GM04504 (cell line): ENCODE results near the gene CXCL13.
A peak's percentile ranks its signal among the peaks of the same experiment; 100 is the strongest.
"Not testable (repeated sequence)": the region's sequence is repeated elsewhere in the genome, so short reads cannot be mapped to it uniquely, and the experiment has no call there.

Experiments used
- DNase-seq: peaks from one replicate; pipeline ENCODE4 v3.0.0-alpha.2; 2012; ENCODE audit warnings: low read depth

CXCL13 gene, protein sequence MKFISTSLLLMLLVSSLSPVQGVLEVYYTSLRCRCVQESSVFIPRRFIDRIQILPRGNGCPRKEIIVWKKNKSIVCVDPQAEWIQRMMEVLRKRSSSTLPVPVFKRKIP

DNA sequence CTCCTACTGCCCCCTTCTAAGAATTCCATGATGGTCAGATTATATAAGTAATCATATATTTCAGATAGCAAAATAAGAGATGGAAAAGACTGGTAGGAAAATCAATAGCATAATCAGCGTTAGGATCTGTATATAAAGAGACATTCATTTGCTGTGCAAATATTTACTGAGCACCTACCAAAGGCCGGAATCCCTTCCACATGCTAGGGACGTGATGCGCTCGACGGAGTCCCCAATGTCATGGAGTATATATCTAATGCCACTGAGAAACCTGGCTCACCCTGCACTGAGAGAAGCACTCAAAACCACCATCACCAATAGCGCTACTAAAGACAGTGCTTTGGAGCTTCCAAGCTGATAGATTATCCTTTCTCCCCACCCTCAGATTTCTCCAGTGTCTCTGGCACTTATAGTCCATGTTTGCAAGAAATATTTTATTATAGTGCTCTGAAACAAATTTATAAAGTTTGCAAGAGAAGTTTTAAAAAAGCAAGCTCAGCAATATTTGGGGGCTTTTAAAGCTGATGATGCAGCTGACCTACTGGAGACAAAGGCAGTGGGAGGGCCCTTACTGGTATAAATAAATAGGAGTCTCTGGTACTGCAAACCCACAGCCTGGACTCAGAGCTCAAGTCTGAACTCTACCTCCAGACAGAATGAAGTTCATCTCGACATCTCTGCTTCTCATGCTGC is at the start of gene CXCL13:
Gene CXCL13, plus strand, starts transcription at position 611 of the 693 bp plus-strand sequence. Its CDS starts 46 bp downstream, at position 657.
- DNase-seq = no peak

DNA sequence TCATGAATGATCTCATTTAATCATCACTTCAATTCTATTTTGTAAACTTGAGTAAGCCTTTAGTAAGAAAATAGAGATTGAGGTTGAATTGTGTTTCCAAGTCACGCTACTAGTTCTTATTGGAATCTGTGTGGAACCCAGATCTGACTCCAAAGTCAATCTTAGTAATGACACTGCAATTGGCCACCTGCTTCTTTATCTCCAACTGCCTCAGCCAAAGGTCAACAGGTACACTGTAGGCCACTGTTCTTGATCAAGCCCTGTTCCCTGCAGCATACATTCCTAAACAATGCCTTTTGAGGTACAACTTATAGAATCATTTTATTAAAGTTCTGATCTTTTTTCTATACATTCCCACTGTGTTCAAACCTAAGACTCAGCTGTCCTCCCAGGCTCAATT is 45.5 kb upstream of the CXCL13 start:
- DNase-seq = no peak

DNA sequence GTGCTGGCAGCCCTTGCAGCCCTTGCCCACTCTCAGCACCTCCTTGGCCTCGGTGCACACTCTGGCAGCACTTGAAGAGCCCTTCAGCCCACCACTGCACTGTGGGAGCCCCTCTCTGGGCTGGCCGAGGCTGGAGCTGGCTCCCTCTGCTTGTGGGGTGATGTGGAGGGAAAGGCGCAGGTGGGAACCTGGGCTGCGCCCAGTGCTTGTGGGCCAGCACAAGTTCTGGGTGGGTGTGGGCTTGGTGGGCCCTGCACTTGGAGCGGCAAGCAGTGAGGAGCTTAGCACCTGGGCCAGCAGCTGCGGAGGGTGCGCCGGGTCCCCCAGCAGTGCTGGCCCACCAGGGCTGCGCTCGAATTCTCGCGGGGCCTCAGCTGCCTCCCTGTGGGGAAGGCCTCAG is 43.9 kb upstream of the CXCL13 start:
- not testable (repeated sequence) for DNase-seq

DNA sequence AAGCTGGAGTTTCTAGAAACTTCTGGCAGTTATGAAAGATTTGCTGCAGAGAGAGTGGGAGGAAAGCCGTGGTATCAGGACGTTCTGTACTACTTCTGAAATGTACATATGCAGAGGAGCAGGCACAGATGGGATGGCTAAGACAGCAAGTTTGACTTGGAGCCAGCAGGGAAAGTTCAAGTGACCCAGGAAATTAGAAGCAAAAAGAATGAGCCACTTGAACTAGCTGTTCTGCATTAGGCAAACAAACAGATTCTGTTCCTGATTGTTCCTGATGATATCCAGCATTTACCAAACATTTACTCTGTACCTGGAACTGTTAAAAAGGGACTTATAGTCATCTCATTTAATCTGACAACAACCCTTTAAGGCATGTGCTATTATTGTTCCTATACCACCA is 41.4 kb upstream of the CXCL13 start:
- no peak for DNase-seq

DNA sequence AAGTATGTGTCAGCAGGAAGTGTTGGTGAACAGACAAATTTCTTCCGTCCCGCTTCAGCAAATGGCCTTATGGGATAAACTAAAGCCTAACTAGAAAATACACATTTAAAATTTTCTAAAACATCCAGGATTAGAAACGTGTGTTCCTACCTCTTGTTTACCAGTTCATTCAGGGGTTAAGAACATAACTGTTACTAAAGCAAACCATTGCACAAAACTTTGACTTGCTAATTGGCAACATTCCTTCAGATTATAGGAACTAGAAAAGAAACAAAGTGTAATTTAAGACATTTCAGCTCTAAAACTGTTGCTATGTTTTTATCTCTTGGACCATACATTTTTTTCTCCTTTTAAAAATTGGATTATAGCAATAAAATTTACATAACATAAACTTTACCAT is 39.5 kb upstream of the CXCL13 start:
- DNase-seq = no peak

DNA sequence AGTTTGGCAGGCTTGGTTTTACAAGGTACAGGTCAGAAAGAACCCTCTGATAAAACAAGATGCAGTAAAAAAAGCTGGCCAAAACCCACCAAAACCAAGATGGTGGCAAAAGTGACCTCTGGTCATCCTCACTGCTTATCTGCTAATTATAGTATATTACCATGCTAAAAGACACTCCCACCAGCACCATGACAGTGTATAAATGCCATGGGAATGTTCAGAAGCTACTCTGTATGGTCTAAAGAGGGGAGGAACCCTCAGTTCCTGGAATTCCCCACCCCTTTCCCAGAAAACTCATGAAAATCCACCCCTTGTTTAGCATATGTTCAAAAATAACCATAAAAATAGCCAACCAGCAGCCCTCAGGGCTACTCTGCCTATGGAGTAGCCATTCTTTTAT is 38.1 kb upstream of the CXCL13 start:
- no peak for DNase-seq

DNA sequence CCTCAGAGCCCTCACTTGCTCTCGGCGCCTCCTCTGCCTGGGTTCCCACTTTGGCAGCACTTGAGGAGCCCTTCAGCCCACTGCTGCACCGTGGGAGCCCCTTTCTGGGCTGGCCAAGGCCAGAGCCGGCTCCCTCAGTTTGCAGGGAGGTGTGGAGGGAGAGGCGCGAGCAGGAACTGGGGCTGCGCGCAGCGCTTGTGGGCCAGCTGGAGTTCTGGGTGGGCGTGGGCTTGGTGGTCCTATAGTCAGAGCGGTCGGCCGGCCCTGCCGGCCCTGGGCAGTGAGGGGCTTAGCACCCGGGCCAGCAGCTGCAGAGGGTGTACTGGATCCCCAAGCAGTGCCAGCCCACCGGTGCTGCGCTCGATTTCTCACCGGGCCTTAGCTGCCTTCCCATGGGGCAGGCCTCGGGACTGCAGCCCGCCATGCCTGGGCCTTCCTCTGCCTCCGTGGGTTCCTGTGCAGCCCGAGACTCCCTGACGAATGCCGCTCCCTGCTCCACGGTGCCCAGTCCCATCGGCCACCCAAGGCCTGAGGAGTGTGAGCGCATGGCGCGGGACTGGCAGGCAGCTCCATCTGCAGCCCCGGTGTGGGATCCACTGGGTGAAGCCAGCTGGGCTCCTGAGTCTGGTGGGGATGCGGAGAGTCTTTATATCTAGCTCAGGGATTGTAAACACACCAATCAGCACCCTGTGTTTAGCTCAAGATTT is 35.0 kb upstream of the CXCL13 start:
- DNase-seq = not testable (repeated sequence)

DNA sequence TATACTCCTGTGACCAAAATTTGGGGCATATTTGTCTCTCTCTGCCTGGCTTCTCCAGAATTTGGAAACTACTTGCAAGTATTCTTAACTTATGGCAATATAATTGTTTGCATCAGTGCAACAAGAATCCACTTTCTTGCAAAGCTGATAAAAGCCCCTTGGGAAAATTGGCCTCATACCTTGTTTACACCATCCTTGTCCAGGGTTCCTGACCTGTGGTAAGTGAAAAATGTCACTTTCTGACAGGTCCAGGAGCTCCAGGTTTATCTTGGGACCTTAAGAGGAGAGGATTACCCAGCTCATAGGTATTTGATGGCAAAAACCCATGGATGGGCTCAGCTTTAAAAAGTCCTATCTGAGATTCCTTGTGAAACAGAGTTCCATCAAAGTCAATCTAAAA is 29.3 kb upstream of the CXCL13 start:
- no peak for DNase-seq

DNA sequence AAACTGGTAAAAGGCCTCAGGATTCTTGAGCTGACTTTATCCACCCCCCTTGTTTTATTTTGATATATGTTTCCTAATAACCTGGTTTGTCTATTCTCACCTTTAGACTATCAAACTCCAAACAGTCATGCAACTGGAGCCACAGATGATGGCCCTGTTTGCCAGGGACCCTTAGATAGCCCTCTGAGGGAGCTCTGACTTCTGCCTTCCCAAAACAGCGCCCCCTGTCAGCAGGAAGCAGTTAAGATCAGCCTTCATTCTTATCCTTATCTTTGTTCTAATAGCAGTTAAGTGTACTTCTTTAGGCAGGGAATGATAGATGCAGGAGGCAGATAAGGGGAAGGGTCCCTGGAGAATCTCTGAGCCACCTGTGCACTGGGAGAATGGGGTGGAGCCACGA is 27.5 kb upstream of the CXCL13 start:
- no peak for DNase-seq

DNA sequence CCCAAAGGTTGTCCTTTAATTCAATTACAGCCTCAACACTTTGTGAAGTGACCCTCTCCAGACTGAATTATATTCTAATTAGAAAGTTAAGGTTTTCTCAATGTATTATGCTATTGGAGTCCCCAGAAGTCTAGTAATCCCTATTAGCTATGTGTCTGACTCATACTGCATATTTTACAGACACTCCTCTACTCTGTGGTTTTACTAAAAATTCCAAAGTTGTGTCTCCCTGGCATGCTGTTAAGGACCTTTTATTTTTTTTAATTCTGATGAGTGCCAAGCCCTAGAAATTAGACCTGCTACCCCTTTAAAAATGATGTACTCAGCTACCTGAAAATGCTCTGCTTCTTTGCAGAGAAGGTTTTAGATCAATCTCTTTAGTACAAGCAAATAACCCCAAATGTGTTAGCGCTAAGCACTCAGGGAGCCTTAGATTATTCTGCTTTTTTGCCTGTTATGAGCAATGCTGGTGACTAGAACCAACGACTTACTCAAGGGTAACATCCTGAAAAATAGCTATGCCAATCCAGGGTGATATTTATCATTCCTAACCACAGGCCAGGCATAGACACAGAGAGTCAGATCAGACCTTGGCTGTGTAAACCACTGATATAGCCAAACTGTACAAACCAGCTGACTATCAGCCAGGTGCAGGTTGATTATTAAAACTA is 26.1 kb upstream of the CXCL13 start:
- DNase-seq = peak; percentile 54

DNA sequence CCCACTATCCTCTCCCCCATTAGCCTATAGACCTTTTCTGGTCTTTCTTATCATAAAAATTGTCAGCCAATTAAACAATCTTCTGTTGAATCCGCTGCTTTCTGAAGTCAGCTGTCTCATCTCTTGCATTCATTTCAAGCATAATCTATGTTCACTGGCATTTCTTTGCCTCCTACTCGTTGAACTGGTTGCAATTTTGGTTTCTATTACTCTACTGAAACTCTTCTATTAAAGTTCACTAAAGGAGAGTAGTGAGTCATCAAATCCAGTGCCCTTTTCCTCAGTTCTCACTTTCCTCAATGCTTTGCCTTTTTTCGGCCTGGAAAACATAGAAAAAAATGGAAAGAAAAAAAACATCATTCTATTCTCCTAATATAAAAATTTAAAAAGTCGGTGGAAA is 23.9 kb upstream of the CXCL13 start:
- DNase-seq = no peak

DNA sequence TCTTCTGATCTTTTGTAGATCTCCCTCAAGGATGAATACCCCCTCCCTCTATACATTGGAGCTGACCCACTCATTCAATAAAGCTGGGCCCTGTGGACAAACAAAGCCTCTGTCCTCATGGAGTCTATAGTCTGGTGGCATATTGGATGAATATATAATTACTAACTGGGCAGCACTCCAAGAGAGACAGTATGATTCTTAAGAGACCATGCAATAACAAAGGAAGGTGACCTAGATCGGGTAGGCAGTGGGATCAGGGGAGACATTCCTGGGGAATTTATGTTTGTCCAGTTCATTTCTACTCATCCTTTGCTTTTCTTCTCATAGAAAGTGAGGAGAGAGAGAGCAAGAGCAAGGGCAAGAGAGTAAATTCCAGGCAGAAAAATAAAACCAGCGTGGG is 23.5 kb upstream of the CXCL13 start:
- no peak for DNase-seq

DNA sequence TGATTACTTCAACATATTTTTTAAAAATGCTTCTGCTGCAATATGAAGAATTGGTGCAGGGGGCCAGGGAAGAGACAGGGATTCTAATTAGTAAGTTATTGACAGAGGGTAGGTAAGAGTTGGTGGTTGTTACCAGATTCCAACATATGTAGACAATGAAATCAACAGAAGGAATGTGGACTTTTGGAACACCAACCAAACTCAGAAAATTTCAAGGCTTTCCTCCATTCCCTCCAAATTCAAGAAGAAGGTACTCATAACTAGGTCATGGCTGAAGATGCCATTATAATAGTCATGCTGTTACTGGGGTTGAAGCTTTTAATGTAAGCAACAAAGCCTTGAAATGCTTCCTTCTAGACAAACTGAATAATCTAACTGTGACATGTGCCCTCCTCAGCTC is 22.9 kb upstream of the CXCL13 start:
- no peak for DNase-seq

DNA sequence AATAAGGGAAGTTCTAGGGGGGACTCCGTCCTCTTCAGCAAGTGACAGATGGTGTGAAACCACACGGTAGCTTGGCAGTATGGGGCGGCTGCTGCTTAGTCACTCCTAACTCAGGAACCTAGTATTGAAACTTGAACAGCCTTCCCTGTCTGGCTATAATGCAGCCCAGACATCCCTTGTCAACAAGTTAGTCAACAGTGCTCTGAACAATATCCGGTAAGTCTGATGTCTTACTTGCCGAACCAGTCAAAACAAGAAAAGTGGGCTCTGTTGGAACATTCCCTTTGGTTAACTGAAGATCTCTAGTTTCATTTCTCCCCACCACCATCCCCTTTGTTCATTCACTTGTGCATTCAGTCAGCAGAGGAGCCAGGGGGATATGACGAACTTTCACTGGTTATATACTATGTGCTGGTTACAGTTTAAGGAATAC is 18.7 kb upstream of the CXCL13 start:
- peak; percentile 11 for DNase-seq

DNA sequence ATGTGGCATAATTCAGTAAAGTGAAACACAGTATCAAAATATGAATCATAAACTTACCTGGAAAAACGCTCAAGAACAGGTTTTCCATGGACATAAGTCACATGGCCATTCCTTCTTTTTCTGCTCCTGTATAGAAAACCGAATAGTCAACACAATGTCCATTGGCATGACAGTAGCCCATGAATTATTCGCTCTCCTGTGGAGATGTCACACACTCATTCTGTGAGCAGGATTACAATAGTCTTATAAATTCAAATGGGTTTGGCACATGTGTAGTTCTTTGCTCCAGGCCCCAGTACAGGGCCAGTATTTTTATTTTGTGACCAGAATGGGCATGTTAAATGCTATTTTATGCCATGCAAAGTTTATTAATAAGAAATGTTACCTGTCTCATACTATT is 15.1 kb upstream of the CXCL13 start:
- no peak for DNase-seq

DNA sequence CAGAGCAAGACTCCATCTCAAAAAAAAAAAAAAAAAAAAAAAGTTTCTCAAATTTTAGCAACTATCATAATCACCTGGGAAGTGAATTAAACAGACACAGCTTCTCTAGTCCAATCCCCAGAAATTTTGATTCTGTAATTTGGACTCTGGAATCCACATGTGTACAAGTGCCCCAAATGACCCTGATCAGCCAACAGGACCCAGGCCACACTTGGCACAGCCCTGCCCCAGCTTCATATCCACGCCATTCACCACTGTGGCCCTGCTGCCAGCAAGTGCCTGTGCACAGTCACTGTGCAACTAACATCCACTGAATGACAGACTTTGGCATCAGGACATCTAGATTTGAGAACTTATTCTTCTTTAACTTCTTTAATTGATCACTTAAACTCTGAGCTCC is 14.1 kb upstream of the CXCL13 start:
- DNase-seq = no peak

DNA sequence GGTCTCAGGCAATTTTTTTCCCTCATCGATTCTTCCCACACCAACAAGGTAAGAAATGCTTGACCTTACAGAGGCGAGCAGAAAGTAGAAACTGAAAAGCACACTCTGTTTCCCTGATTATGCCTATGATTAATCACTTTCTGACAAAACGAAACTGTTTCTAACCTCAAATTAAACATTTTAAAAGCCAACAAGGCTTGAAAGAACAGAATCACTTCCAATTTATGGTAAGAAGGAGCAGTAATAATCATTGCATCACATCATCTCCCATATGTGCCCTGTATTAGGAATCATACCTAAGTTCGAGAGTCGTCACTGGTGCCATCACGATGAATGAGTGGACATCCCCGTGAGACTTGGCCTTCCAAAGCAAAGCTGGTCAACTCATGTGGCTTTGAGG is 12.5 kb upstream of the CXCL13 start:
- DNase-seq = no peak

DNA sequence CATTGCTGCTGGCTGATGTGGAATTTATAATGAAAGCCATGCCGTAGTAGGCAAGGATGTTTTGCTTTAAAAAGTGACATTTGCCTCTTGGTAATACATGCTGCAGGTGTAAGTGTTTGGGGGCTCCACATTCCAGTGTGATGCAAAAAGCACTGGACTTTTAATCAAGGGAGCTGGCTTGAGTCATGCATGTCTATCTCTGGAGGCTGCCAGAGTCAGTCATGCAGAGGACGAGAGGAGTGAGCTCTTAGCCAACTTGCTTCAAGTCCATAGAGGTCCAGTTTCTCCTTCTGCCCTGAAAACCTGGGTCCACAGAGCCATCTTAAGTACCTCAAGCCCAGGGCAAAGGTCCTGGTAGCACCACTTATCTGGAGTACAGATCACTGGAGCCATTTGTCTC is 11.6 kb upstream of the CXCL13 start:
- DNase-seq = no peak

DNA sequence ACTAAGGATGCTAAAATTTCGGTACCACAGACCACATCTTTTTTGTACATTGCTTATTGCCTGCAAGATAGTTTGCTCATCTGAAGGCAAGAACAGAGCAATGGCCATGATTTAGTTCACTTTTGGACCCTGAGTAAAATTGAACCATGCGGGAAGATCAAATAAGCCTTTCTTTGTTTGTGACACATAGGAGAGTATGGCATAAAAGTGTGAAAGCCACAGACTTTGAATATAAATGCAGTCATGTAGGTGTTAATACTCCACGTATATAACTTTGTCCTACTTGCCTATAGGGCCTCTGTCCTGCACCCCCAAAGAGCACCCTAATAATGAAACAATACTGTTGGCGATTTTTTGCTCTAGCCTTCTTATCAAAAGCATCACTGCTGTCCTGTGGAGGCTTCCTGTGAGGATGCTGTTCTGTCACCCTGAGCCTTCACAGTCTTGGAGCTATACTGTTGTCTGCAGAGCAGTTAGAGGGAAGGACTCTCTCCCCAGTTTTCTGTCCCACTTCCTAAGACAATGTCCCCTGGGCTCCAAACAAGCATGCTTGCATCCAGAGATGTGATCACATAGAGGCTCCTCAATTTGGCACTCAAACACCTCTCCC is 10.2 kb upstream of the CXCL13 start:
- DNase-seq = no peak

DNA sequence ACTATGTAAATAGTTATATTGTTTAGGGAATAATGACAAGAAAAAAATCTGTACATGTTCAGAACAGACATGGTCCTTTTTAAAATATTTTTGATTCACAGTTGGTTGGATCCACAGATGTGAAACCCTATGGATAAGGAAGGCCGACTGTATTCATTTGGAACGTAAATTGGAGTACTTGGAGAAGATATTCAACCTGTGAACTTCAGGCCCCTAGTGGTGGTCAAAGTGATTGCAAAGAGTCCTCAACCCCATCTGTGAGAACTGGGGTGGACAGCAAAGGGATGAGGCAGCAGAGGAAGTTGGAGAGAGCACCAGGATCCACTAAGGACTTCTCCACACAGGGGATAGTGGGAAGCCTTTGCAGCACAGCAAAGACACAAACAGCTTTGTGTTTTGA is 6.2 kb upstream of the CXCL13 start:
- peak; percentile 16 for DNase-seq

DNA sequence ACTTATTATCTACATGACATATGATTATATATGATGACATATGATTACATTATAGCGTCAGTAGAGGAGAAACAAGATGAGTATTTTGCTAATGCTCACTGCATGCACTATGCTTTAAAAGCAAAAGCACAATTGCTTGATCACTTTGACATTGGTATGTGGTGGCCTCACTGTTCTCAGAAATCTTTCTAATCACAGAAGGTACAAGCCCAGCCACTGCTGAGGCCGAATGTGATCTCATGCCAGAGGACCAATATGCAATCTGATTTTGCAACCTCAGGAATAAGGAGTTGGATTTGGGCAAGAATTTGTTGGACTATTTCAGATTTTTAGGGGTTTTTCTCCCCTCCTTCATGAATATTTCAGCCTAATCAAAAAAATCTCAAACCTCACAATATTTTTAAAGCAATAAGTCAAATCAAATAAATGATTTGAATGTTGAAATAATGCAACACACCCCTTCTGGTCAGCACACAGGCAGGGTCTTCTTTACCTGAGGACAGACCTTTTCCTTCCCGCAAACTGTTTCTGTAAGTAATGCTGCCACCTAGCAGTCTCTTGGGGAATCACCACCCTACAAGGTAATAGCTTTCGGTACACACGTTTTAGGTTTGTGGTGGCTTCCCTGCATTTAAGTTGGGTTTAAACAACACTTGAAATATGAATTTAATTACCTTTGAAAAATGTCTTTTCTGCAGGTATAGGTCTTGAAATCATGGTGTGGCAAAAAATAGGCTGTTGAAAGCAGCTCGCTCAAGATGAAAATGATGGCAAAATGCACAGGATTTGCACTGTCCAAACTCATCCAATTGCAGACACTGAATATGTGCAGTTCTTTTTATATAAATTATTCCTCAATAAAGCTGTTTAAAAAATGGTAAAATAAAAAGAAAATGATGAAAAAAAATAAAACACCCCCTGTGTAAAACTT is 4.8 kb upstream of the CXCL13 start:
- DNase-seq = no peak
